GM18499 (cell line): ENCODE results near the gene ECM1.

Source experiments
- ATAC-seq: cut with Tn5 transposase; IDR thresholded peaks from one replicate; pipeline ENCODE4 v1.9.1; 2021; ENCODE audit warnings: moderate number of reproducible peaks; ENCODE audit not compliant: insufficient read depth, unreplicated experiment

ECM1 gene

DNA sequence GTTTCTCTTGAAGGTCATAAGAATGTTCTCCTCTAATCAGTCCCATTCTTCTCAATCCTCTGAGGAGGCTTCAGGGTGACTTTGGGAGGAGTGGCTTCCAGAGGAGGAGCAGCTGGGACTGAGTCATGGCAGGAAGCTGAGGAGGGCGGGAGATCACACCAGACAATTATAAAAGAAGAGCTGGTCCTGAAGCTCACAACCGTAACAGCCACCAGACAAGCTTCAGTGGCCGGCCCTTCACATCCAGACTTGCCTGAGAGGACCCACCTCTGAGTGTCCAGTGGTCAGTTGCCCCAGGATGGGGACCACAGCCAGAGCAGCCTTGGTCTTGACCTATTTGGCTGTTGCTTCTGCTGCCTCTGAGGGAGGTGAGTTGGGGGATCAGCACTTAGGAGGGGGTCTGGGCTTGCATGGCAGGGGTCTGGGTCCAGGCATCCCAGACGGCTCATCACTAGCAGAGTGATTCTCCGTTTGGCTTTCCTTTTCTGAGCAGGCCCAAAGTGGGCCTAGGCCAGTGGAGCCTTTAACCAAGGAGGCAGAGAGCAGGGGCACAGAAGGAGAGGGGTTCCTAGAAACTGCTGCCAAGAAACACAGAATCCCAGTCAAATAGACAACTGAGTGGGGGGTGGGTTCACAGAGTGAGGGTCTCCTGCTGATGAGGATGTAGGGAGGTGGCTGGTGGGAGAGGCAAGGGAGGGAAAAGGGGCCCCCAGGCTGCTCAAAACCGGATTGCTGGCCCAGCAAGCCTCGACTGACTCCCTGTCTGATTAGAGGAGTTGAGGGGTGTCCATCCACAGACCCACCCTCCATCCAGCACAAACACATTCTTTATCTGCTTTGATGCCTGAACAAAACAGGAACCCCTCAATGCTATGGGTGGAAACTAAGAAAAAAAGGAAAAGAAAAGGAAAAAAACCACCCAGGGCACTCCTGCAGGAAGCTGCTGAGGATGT, at the start of gene ECM1:
TSS of gene ECM1 (plus strand) at position 198 of the 953 bp plus-strand sequence. CDS start at position 299, 101 bp downstream.
- ATAC-seq, result no peak

GRCh38 chr1:150464422-150464826, 43.5 kb upstream of the ECM1 start:
- no peak for ATAC-seq

- no peak for ATAC-seq
These were observed 40.9 kb upstream of the ECM1 start for GRCh38 chr1:150466964-150467363.

DNA sequence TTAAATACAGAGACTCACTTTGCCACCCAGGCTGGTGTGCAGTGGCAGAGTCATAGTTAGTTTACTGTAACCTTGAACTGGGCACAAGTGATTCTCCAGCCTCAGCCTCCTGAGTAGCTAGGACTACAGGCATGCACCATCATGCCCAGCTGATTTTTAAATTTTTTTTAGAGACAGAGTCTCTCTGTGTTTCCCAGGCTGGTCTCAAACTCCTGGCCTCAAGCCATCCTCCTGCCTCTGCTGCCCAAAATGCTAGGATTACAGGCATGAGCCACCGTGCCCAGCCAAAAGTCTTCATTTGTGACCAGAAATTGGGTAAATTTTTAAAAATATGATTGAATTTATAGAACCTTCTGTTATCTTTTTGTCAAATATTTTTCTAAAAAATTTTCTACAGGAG, 38.6 kb upstream of the ECM1 start:
- no peak for ATAC-seq

DNA sequence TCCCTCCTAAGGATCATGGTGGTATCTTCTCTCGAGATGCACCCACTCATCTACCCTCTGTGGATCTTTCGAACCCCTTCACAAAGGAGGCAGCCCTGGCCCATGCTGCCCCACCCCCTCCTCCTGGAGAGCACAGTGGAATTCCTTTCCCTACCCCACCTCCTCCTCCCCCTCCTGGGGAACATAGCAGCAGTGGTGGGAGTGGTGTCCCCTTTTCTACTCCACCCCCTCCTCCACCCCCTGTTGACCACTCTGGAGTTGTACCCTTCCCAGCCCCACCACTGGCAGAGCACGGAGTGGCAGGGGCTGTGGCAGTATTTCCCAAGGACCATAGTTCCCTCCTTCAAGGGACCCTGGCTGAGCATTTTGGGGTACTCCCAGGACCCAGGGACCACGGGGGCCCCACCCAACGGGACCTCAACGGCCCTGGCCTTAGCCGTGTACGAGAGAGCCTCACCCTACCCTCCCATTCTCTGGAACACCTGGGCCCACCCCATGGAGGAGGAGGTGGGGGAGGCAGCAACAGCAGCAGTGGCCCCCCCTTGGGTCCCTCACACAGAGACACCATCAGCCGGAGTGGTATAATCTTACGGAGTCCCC, 35.2 kb upstream of the ECM1 start:
- no peak for ATAC-seq

GRCh38 chr1:150473659-150474058, 34.2 kb upstream of the ECM1 start:
- ATAC-seq, result no peak

- no peak for ATAC-seq
These were observed 33.0 kb upstream of the ECM1 start for GRCh38 chr1:150474869-150475268.

- ATAC-seq, result no peak
These were observed 31.2 kb upstream of the ECM1 start for GRCh38 chr1:150476754-150477153.

GRCh38 chr1:150477320-150477719, 30.6 kb upstream of the ECM1 start:
- ATAC-seq, result no peak

DNA sequence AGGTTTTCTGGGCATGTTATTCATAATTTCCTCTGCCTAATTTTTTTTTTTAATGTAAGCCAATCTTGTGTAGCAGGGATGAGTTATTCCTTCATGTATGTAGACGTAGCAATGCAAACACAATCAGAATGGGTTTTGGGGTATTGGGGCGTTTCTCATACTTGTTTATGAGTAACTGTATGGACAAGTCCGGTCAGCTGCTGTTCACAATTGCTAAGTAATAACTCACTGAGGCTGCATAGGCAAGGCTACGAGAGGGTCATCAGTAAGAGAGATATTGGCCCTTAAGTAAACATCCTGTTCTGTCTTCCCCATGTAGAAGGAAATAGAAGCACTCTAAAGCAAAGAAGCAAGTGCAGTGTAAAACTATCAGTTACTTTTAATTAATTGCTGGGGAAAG, 30.2 kb upstream of the ECM1 start:
- ATAC-seq, result no peak

GRCh38 chr1:150479370-150479769, 28.5 kb upstream of the ECM1 start:
- no peak for ATAC-seq

DNA sequence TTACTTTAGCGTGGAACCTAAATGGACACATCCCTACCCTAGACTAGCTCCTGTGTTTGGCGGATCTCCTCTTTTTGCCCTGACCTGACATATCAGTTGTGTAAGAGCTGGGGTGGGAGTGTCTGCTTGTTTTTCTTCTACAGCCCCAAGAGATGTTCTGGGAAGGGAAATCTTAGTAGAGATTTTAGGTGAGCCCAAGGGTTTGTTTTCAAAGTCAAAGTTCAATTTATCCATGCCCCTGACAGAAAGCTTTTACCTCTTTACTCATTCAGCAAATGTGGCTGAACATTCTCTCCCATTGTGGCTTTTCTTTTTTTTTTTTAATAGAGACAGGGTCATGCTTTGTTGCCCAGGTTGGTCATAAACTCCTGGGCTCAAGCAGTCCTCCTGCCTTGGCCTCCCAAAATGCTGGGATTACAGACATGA, 28.0 kb upstream of the ECM1 start:
- ATAC-seq, result no peak

- no peak for ATAC-seq
These were observed 23.5 kb upstream of the ECM1 start for GRCh38 chr1:150484431-150484830.

DNA sequence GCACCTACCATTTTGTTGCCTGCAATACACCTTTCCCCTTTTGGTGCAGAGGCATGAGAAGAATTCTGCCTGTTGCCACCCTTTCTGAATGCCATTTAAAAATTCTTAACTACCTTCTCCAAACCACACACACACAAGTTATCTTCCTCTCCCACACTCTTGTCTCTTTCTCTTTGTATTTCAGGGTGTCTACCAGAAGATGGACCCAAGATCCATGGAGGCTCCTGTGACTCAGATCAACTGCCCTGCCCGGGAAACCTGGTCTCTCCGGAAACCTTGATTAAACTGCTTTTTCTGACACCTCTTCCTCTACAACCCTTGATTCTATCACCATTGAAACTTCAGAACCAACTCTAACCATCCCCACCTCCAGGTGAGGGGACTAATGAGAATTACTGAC, 23.0 kb upstream of the ECM1 start:
- no peak for ATAC-seq

- ATAC-seq, result peak; percentile 96
These were observed 20.7 kb upstream of the ECM1 start, which contains the start of gene TARS2 for GRCh38 chr1:150486966-150487762. Gene TARS2, plus strand, starts transcription at chr1:150487419. Its CDS starts 32 bp downstream, at chr1:150487451.

- no peak for ATAC-seq
These were observed 20.2 kb upstream of the ECM1 start for GRCh38 chr1:150487763-150488115.

DNA sequence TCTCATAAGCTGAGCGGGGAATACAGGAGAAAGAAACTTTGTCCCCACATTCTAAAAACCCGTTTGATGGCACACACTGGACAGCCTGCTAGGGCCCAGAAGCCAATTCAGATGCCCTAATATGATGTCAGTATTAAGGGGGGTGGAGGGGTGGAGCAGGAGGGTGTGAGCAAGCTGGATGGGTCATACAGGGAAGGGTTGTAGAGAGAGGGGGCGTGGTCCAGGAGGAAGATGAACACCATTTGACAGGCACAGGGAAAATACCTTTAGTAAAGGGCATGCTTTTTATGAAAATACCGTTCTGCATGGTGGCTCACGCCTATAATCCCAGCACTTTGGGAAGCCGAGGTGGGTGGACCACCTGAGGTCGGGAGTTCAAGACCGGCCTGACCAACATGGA, 14.7 kb upstream of the ECM1 start:
- ATAC-seq, result no peak

GRCh38 chr1:150498342-150498741, 9.6 kb upstream of the ECM1 start:
- ATAC-seq, result no peak

- no peak for ATAC-seq
These were observed 2.5 kb upstream of the ECM1 start for GRCh38 chr1:150505431-150505830.

- no peak for ATAC-seq
These were observed 1.1 kb downstream of the ECM1 start for GRCh38 chr1:150508982-150509381.

DNA sequence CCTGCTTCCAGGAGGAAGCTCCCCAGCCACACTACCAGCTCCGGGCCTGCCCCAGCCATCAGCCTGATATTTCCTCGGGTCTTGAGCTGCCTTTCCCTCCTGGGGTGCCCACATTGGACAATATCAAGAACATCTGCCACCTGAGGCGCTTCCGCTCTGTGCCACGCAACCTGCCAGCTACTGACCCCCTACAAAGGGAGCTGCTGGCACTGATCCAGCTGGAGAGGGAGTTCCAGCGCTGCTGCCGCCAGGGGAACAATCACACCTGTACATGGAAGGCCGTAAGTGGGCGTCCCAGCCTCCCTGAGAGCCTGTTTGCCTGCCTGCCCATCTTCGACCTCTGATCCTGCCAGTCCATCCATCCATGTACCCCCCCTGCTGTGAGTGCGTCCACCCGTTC, 3.6 kb downstream of the ECM1 start:
- no peak for ATAC-seq
